GM23338 (cell line): Measurements from ENCODE around the gene CHTF8. TPM values are rescaled to one million over a fixed set of nuclear protein-coding genes. Genes with fewer than 3 reads are reported as not detected.

Experiments used
- ATAC-seq: fragments of 200-7000 bp; cut with Tn5 transposase; 3 replicates; pipeline ENCODE4 v1.9.1; 2020
- DNase-seq: peaks from one replicate; pipeline ENCODE4 v3.0.0-alpha.2; 2015; ENCODE audit warnings: low spot score
- H2AFZ ChIP-seq: fragments of 200-600 bp; sonication (generic); 2 replicates; pipeline ENCODE4 v1.8.0; 2016; ENCODE audit warnings: antibody characterized with exemption, mild to moderate bottlenecking, moderate library complexity
- H3F3A ChIP-seq: fragments of 200-600 bp; sonication (generic); replicated peaks from 2 replicates; pipeline ENCODE4 v1.8.0; 2017; ENCODE audit warnings: antibody characterized with exemption, mixed run types, low read depth
- H3K27ac ChIP-seq: fragments of 200-600 bp; sonication (generic); 2 replicates; pipeline ENCODE4 v1.6.1; 2016; ENCODE audit warnings: low read depth
- H3K27me3 ChIP-seq: fragments of 200-600 bp; sonication (generic); 2 replicates; pipeline ENCODE4 v1.8.0; 2016; ENCODE audit warnings: mild to moderate bottlenecking, mixed run types, moderate library complexity; ENCODE audit not compliant: insufficient read depth
- H3K36me3 ChIP-seq: fragments of 200-600 bp; sonication (generic); 2 replicates; pipeline ENCODE4 v1.8.0; 2016; ENCODE audit warnings: mild to moderate bottlenecking; ENCODE audit not compliant: insufficient read depth
- H3K4me1 ChIP-seq: fragments of 200-600 bp; sonication (generic); 2 replicates; pipeline ENCODE4 v1.8.0; 2016; ENCODE audit warnings: mild to moderate bottlenecking, moderate library complexity; ENCODE audit not compliant: insufficient read depth
- H3K4me2 ChIP-seq: fragments of 200-600 bp; sonication (generic); 2 replicates; pipeline ENCODE4 v1.7.1; 2017; ENCODE audit warnings: mixed run types
- H3K4me3 ChIP-seq: fragments of 200-600 bp; sonication (generic); 2 replicates; pipeline ENCODE4 v1.6.1; 2016; ENCODE audit warnings: mixed run types
- H3K79me2 ChIP-seq: fragments of 200-600 bp; sonication (generic); replicated peaks from 2 replicates; pipeline ENCODE4 v1.8.0; 2017; ENCODE audit warnings: mild to moderate bottlenecking; ENCODE audit not compliant: insufficient read depth
- H3K9me2 ChIP-seq: fragments of 200-600 bp; sonication (generic); 2 replicates; pipeline ENCODE4 v1.8.0; 2017; ENCODE audit not compliant: insufficient read depth
- H4K20me1 ChIP-seq: fragments of 200-600 bp; sonication (generic); replicated peaks from 2 replicates; pipeline ENCODE4 v1.8.0; 2017; ENCODE audit warnings: mild to moderate bottlenecking; ENCODE audit not compliant: insufficient read depth
- H3K27ac Mint-ChIP-seq: 2 replicates; pipeline ENCODE4 v1.8.0; 2020; ENCODE audit warnings: inconsistent platforms, mild to moderate bottlenecking, moderate library complexity, mixed read lengths
- H3K27me3 Mint-ChIP-seq: 3 replicates; pipeline ENCODE4 v1.8.0; 2022; ENCODE audit warnings: low read depth, mild to moderate bottlenecking, moderate library complexity, mixed read lengths, inconsistent platforms; ENCODE audit not compliant: insufficient read depth, poor library complexity
- H3K36me3 Mint-ChIP-seq: 3 replicates; pipeline ENCODE4 v1.8.0; 2021; ENCODE audit warnings: low read depth, mild to moderate bottlenecking, inconsistent platforms, moderate library complexity, mixed read lengths
- H3K4me1 Mint-ChIP-seq: 3 replicates; pipeline ENCODE4 v1.8.0; 2020; ENCODE audit warnings: mild to moderate bottlenecking, inconsistent platforms, mixed read lengths
- H3K4me3 Mint-ChIP-seq: 3 replicates; pipeline ENCODE4 v1.8.0; 2021; ENCODE audit warnings: moderate library complexity, mild to moderate bottlenecking, inconsistent platforms, mixed read lengths
- H3K9me3 Mint-ChIP-seq: 3 replicates; pipeline ENCODE4 v1.8.0; 2020; ENCODE audit warnings: moderate library complexity, mild to moderate bottlenecking, inconsistent platforms, mixed read lengths
- CTCF ChIP-seq, 2 experiments: fragments of 200-600 bp in 1 of 2; sonication (generic) in 1 of 2; conservative IDR thresholded peaks; 2 replicates each; pipeline versions ENCODE4 v1.5.1 to v1.6.1; 2016 to 2017; ENCODE audit warnings: antibody characterized with exemption in 2 of 2, low read depth in 2 of 2, mild to moderate bottlenecking in 2 of 2, moderate library complexity in 1 of 2
- EZH2 ChIP-seq: fragments of 200-600 bp; sonication (generic); IDR thresholded peaks from one replicate; pipeline ENCODE4 v1.8.0; 2017; ENCODE audit warnings: antibody characterized with exemption, mild to moderate bottlenecking, low read depth; ENCODE audit not compliant: unreplicated experiment
- NANOG ChIP-seq: IDR thresholded peaks from 2 replicates; pipeline ENCODE4 v1.6.1; 2016; ENCODE audit warnings: antibody characterized with exemption, borderline replicate concordance
- REST ChIP-seq: IDR thresholded peaks from one replicate; pipeline ENCODE4 v1.6.1; 2018; ENCODE audit warnings: antibody characterized with exemption; ENCODE audit not compliant: unreplicated experiment
- ZNF114 ChIP-seq: fragments of 250-450 bp; sonication (Bioruptor Pico); IDR thresholded peaks from 2 replicates; pipeline ENCODE4 v1.5.0; 2020; ENCODE audit warnings: mild to moderate bottlenecking, moderate library complexity
- ZNF331 ChIP-seq: fragments of 250-450 bp; sonication (Bioruptor Pico); IDR thresholded peaks from 2 replicates; pipeline ENCODE4 v1.5.0; 2020; ENCODE audit warnings: low read depth, mild to moderate bottlenecking, moderate library complexity
- polyA plus RNA-seq: library from polyadenylated mRNA; unstranded; fragments of >200 nt; fragmentation: Nextera tagmentation; extraction: Ambion mirVana; gene quantifications from 2 replicates; pipeline ENCODE4 v1.2.1, GENCODE V29; 2016
- total RNA-seq: library from RNA; depleted of rRNA; stranded (reverse); fragments of >200 nt; shearing (Covaris generic); gene quantifications from 2 replicates; pipeline ENCODE4 v1.2.3, GENCODE V29; 2014

Gene CHTF8
- total and polyA plus RNA-seq, 2 experiments from 2014 or later, result 24.4 to 155 TPM

DNA sequence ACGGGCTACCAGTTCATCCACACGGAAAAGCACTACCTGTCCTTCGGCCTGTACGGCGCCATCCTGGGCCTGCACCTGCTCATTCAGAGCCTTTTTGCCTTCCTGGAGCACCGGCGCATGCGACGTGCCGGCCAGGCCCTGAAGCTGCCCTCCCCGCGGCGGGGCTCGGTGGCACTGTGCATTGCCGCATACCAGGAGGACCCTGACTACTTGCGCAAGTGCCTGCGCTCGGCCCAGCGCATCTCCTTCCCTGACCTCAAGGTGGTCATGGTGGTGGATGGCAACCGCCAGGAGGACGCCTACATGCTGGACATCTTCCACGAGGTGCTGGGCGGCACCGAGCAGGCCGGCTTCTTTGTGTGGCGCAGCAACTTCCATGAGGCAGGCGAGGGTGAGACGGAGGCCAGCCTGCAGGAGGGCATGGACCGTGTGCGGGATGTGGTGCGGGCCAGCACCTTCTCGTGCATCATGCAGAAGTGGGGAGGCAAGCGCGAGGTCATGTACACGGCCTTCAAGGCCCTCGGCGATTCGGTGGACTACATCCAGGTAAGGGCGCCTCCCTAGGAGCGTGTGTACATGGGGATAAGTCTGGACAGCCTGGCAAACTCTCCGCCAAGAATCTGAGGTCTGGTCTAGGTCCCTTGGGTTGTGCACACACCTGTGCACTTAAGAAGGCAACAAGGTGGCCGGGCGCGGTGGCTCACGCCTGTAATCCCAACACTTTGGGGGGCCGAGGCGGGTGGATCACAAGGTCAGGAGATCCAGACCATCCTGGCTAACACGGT, 22.7 kb downstream of the CHTF8 start:
- Histone ChIP-seq H2AFZ (no peak overlapping the region), H3F3A (peaks cover 50% of the 10 kb centered on the region; the same call in 1 of the 2 replicates), H3K27ac (no peak overlapping the region), H3K9me2 (no peaks in the 10 kb centered on the region), H3K4me1 (peaks cover 29% of the 10 kb centered on the region), H3K27me3 (no peaks in the 10 kb centered on the region), H3K4me3 (no peak overlapping the region), H4K20me1 (no peaks in the 10 kb centered on the region; the same call in 1 of the 2 replicates), H3K79me2 (peaks cover 51% of the 10 kb centered on the region), H3K4me2 (no peak overlapping the region), H3K36me3 (peaks cover 42% of the 10 kb centered on the region)
- Mint-ChIP-seq H3K4me1 (peaks cover 43% of the 10 kb centered on the region), H3K36me3 (peaks cover 65% of the 10 kb centered on the region), H3K4me3 (peak overlapping the region; percentile 55), H3K27ac (peak overlapping the region; percentile 72; the same call in 1 of the 2 replicates), H3K9me3 (no peaks in the 10 kb centered on the region), H3K27me3 (peaks cover 27% of the 10 kb centered on the region)
- ATAC-seq (no peak), DNase-seq (no peak)
- TF ChIP-seq EZH2 (no peak), NANOG (no peak), REST (no peak), ZNF331 (CRISPR knock-in tag) (no peak), CTCF (conservative IDR thresholded peaks at IDR 0.05; ENCODE audit: low read depth in 2 of 2) (no peak), ZNF114 (CRISPR knock-in tag) (no peak)

- H3K27ac Mint-ChIP-seq, result peak overlapping the region; percentile 72; the same call in 1 of the 2 replicates
- H3K4me3 ChIP-seq, result peak overlapping the region; percentile 95
Observed at GRCh38 chr16:69108905-69109252, 23.5 kb downstream of the CHTF8 start.

More at GRCh38 chr16:69108905-69109252, 23.5 kb downstream of the CHTF8 start:
- Histone ChIP-seq H2AFZ (no peak overlapping the region), H3K4me2 (peak overlapping the region; percentile 99), H3K27me3 (no peaks in the 10 kb centered on the region), H4K20me1 (no peaks in the 10 kb centered on the region; the same call in 1 of the 2 replicates), H3K79me2 (peaks cover 50% of the 10 kb centered on the region), H3K27ac (peak overlapping the region; percentile 83), H3K9me2 (no peaks in the 10 kb centered on the region), H3K4me1 (peaks cover 32% of the 10 kb centered on the region), H3F3A (peaks cover 49% of the 10 kb centered on the region; the same call in 1 of the 2 replicates), H3K36me3 (peaks cover 37% of the 10 kb centered on the region)
- Mint-ChIP-seq H3K4me1 (peaks cover 43% of the 10 kb centered on the region), H3K4me3 (peak overlapping the region; percentile 94), H3K27me3 (peaks cover 28% of the 10 kb centered on the region), H3K9me3 (no peaks in the 10 kb centered on the region), H3K36me3 (peaks cover 57% of the 10 kb centered on the region)
- DNase-seq (no peak), ATAC-seq (no peak)
- no peak for TF ChIP-seq EZH2
